GM21786 (cell line): ENCODE measurements around the gene AMIGO1.

Experiments
- ATAC-seq: cut with Tn5 transposase; IDR thresholded peaks from one replicate; pipeline ENCODE4 v1.9.1; 2021; ENCODE audit not compliant: unreplicated experiment

Gene AMIGO1

DNA sequence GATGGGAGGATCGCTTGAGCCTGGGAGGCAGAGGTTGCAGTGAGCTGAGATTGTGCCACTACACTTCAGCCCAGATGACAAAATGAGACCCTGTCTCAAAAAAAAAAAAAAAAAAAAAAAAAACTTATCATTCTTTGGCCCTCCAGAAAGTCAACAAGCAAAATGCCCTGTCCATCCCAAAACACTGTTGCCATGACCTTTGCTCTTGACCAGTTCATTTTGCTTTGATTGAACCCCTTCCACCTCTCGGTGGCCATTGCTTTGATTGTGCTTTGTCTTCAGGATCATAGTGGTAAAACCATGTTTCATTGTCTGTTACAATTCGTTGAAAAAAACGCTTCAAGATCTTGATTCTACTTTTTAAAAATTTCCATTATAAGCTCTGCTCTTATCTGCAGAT lies 51.7 kb downstream of the AMIGO1 start:
- no peak for ATAC-seq

GRCh38 chr1:109454497-109455133 lies 54.9 kb downstream of the AMIGO1 start:
- ATAC-seq = no peak
